Smooth muscle cell (in vitro differentiated cells): ENCODE data around the gene MAD1L1. TPM values are rescaled to one million over a fixed set of nuclear protein-coding genes. Genes with fewer than 3 reads are reported as not detected.

Experiments
- DNase-seq: peaks from one replicate; lab custom pipeline; 2025; ENCODE audit not compliant: unreplicated experiment; lab: John Stamatoyannopoulos, UW
- H2AFZ ChIP-seq: fragments of 200-600 bp; sonication (generic); 2 replicates; pipeline ENCODE4 v1.6.0; 2016; ENCODE audit warnings: antibody characterized with exemption, low read depth, mild to moderate bottlenecking
- H3F3A ChIP-seq: fragments of 200-600 bp; sonication (generic); 2 replicates; pipeline ENCODE4 v1.6.0; 2017; ENCODE audit warnings: antibody characterized with exemption, low read depth
- H3K27ac ChIP-seq: fragments of 200-600 bp; sonication (generic); 2 replicates; pipeline ENCODE4 v1.5.1; 2016; ENCODE audit warnings: low read depth, mild to moderate bottlenecking
- H3K27me3 ChIP-seq: fragments of 200-600 bp; sonication (generic); 2 replicates; pipeline ENCODE4 v1.6.1; 2016; ENCODE audit warnings: low read depth, mild to moderate bottlenecking
- H3K36me3 ChIP-seq: fragments of 200-600 bp; sonication (generic); 2 replicates; pipeline ENCODE4 v1.5.1; 2016; ENCODE audit warnings: low read depth
- H3K4me1 ChIP-seq: fragments of 200-600 bp; sonication (generic); 2 replicates; pipeline ENCODE4 v1.5.1; 2016; ENCODE audit warnings: low read depth
- H3K4me2 ChIP-seq: fragments of 200-600 bp; sonication (generic); 2 replicates; pipeline ENCODE4 v1.6.0; 2016; ENCODE audit warnings: mild to moderate bottlenecking
- H3K4me3 ChIP-seq: fragments of 200-600 bp; sonication (generic); 2 replicates; pipeline ENCODE4 v1.5.1; 2016; ENCODE audit warnings: mild to moderate bottlenecking
- H3K79me2 ChIP-seq: fragments of 200-600 bp; sonication (generic); 2 replicates; pipeline ENCODE4 v1.6.0; 2016; ENCODE audit warnings: low read depth, mild to moderate bottlenecking
- H3K9ac ChIP-seq: fragments of 200-600 bp; sonication (generic); 2 replicates; pipeline ENCODE4 v1.6.0; 2016; ENCODE audit warnings: low read depth
- H3K9me3 ChIP-seq: fragments of 200-600 bp; sonication (generic); replicated peaks from 2 replicates; pipeline ENCODE4 v1.5.1; 2016; ENCODE audit warnings: low read depth
- H4K20me1 ChIP-seq: fragments of 200-600 bp; sonication (generic); 2 replicates; pipeline ENCODE4 v1.6.0; 2016; ENCODE audit warnings: low read depth
- CTCF ChIP-seq: fragments of 200-600 bp; sonication (generic); IDR thresholded peaks from 2 replicates; pipeline ENCODE4 v1.5.1; 2017; ENCODE audit warnings: borderline replicate concordance, mild to moderate bottlenecking, antibody characterized with exemption; ENCODE audit not compliant: insufficient read depth, poor library complexity, severe bottlenecking
- WGBS: methylation state at CpG from one replicate; pipeline ENCODE4 v1.1.7; 2016; ENCODE audit warnings: low lambda C conversion rate; 5-methylcytosine and 5-hydroxymethylcytosine counted together
- polyA plus RNA-seq: library from polyadenylated mRNA; unstranded; fragments of >200 nt; fragmentation: Nextera tagmentation; extraction: Ambion mirVana; gene quantifications from 2 replicates; pipeline ENCODE4 v1.2.1, GENCODE V29; 2016
- total RNA-seq: library from RNA; depleted of rRNA; stranded (reverse); fragments of >200 nt; gene quantifications from 2 replicates; pipeline ENCODE4 v1.2.3, GENCODE V29; 2014

The MAD1L1 gene
- total and polyA plus RNA-seq, 2 experiments from 2014 or later, result 33.4 to 60.7 TPM

GRCh38 chr7:2175514-2175913, 57.2 kb downstream of the MAD1L1 start:
- Histone ChIP-seq H3F3A (peaks cover 7% of the 10 kb centered on the region), H3K9me3 (no peaks in the 10 kb centered on the region), H3K9ac (no peak overlapping the region), H2AFZ (no peak overlapping the region), H3K27me3 (no peaks in the 10 kb centered on the region), H3K4me3 (no peak overlapping the region), H3K79me2 (no peaks in the 10 kb centered on the region), H3K4me2 (peak overlapping the region; percentile 17), H3K4me1 (no peaks in the 10 kb centered on the region), H3K36me3 (no peaks in the 10 kb centered on the region), H4K20me1 (no peaks in the 10 kb centered on the region), H3K27ac (peak overlapping the region; percentile 43)
- no peak for DNase-seq
- WGBS, result 10% methylated on average over 2 of the region's 2 CpGs
- TF ChIP-seq CTCF, result no peak

- WGBS, result 80% methylated on average over 15 of the region's 15 CpGs
- no peaks in the 10 kb centered on the region for H3K9me3 ChIP-seq
- no peaks in the 10 kb centered on the region for H3K27me3 ChIP-seq
- H3K36me3 ChIP-seq, result no peaks in the 10 kb centered on the region
- H3K4me1 ChIP-seq, result no peaks in the 10 kb centered on the region
- H2AFZ ChIP-seq, result no peak overlapping the region
- no peaks in the 10 kb centered on the region for H4K20me1 ChIP-seq
- no peaks in the 10 kb centered on the region for H3K79me2 ChIP-seq
- H3K9ac ChIP-seq, result no peak overlapping the region
- peak overlapping the region; percentile 17 for H3K4me2 ChIP-seq
- H3F3A ChIP-seq, result peaks cover 7% of the 10 kb centered on the region
- H3K4me3 ChIP-seq, result no peak overlapping the region
- TF ChIP-seq CTCF, result no peak
- DNase-seq, result no peak
- H3K27ac ChIP-seq, result peak overlapping the region; percentile 43
These were observed 57.7 kb downstream of the MAD1L1 start for GRCh38 chr7:2175091-2175490.

- DNase-seq, result no peak
- 94% methylated on average over 15 of the region's 15 CpGs for WGBS
- Histone ChIP-seq H3F3A (peaks cover 7% of the 10 kb centered on the region), H3K4me3 (no peak overlapping the region), H3K27ac (no peak overlapping the region), H3K27me3 (no peaks in the 10 kb centered on the region), H2AFZ (no peak overlapping the region), H3K36me3 (no peaks in the 10 kb centered on the region), H3K4me1 (no peaks in the 10 kb centered on the region), H3K79me2 (no peaks in the 10 kb centered on the region), H4K20me1 (no peaks in the 10 kb centered on the region), H3K4me2 (no peak overlapping the region), H3K9me3 (no peaks in the 10 kb centered on the region), H3K9ac (no peak overlapping the region)
- no peak for TF ChIP-seq CTCF
These were observed 59.4 kb downstream of the MAD1L1 start for GRCh38 chr7:2173189-2173827.
